GM23338 (cell line): ENCODE data around the gene MTA3. TPM values are rescaled to one million over a fixed set of nuclear protein-coding genes. Genes with fewer than 3 reads are reported as not detected.

Experiments used
- ATAC-seq: fragments of 200-7000 bp; cut with Tn5 transposase; 3 replicates; pipeline ENCODE4 v1.9.1; 2020
- DNase-seq: peaks from one replicate; pipeline ENCODE4 v3.0.0-alpha.2; 2015; ENCODE audit warnings: low spot score
- H2AFZ ChIP-seq: fragments of 200-600 bp; sonication (generic); 2 replicates; pipeline ENCODE4 v1.8.0; 2016; ENCODE audit warnings: antibody characterized with exemption, mild to moderate bottlenecking, moderate library complexity
- H3F3A ChIP-seq: fragments of 200-600 bp; sonication (generic); replicated peaks from 2 replicates; pipeline ENCODE4 v1.8.0; 2017; ENCODE audit warnings: antibody characterized with exemption, mixed run types, low read depth
- H3K27ac ChIP-seq: fragments of 200-600 bp; sonication (generic); 2 replicates; pipeline ENCODE4 v1.6.1; 2016; ENCODE audit warnings: low read depth
- H3K27me3 ChIP-seq: fragments of 200-600 bp; sonication (generic); 2 replicates; pipeline ENCODE4 v1.8.0; 2016; ENCODE audit warnings: mild to moderate bottlenecking, mixed run types, moderate library complexity; ENCODE audit not compliant: insufficient read depth
- H3K36me3 ChIP-seq: fragments of 200-600 bp; sonication (generic); 2 replicates; pipeline ENCODE4 v1.8.0; 2016; ENCODE audit warnings: mild to moderate bottlenecking; ENCODE audit not compliant: insufficient read depth
- H3K4me1 ChIP-seq: fragments of 200-600 bp; sonication (generic); 2 replicates; pipeline ENCODE4 v1.8.0; 2016; ENCODE audit warnings: mild to moderate bottlenecking, moderate library complexity; ENCODE audit not compliant: insufficient read depth
- H3K4me2 ChIP-seq: fragments of 200-600 bp; sonication (generic); 2 replicates; pipeline ENCODE4 v1.7.1; 2017; ENCODE audit warnings: mixed run types
- H3K4me3 ChIP-seq: fragments of 200-600 bp; sonication (generic); 2 replicates; pipeline ENCODE4 v1.6.1; 2016; ENCODE audit warnings: mixed run types
- H3K79me2 ChIP-seq: fragments of 200-600 bp; sonication (generic); replicated peaks from 2 replicates; pipeline ENCODE4 v1.8.0; 2017; ENCODE audit warnings: mild to moderate bottlenecking; ENCODE audit not compliant: insufficient read depth
- H3K9me2 ChIP-seq: fragments of 200-600 bp; sonication (generic); 2 replicates; pipeline ENCODE4 v1.8.0; 2017; ENCODE audit not compliant: insufficient read depth
- H4K20me1 ChIP-seq: fragments of 200-600 bp; sonication (generic); replicated peaks from 2 replicates; pipeline ENCODE4 v1.8.0; 2017; ENCODE audit warnings: mild to moderate bottlenecking; ENCODE audit not compliant: insufficient read depth
- H3K27ac Mint-ChIP-seq: 2 replicates; pipeline ENCODE4 v1.8.0; 2020; ENCODE audit warnings: inconsistent platforms, mild to moderate bottlenecking, moderate library complexity, mixed read lengths
- H3K27me3 Mint-ChIP-seq: 3 replicates; pipeline ENCODE4 v1.8.0; 2022; ENCODE audit warnings: low read depth, mild to moderate bottlenecking, moderate library complexity, mixed read lengths, inconsistent platforms; ENCODE audit not compliant: insufficient read depth, poor library complexity
- H3K36me3 Mint-ChIP-seq: 3 replicates; pipeline ENCODE4 v1.8.0; 2021; ENCODE audit warnings: low read depth, mild to moderate bottlenecking, inconsistent platforms, moderate library complexity, mixed read lengths
- H3K4me1 Mint-ChIP-seq: 3 replicates; pipeline ENCODE4 v1.8.0; 2020; ENCODE audit warnings: mild to moderate bottlenecking, inconsistent platforms, mixed read lengths
- H3K4me3 Mint-ChIP-seq: 3 replicates; pipeline ENCODE4 v1.8.0; 2021; ENCODE audit warnings: moderate library complexity, mild to moderate bottlenecking, inconsistent platforms, mixed read lengths
- H3K9me3 Mint-ChIP-seq: 3 replicates; pipeline ENCODE4 v1.8.0; 2020; ENCODE audit warnings: moderate library complexity, mild to moderate bottlenecking, inconsistent platforms, mixed read lengths
- CREB1 ChIP-seq: fragments of 250-450 bp; sonication (Bioruptor Pico); IDR thresholded peaks from 2 replicates; pipeline ENCODE4 v1.5.0; 2020; ENCODE audit warnings: low read depth, mild to moderate bottlenecking, moderate library complexity
- CTCF ChIP-seq, 2 experiments: fragments of 200-600 bp in 1 of 2; sonication (generic) in 1 of 2; conservative IDR thresholded peaks; 2 replicates each; pipeline versions ENCODE4 v1.5.1 to v1.6.1; 2016 to 2017; ENCODE audit warnings: antibody characterized with exemption in 2 of 2, low read depth in 2 of 2, mild to moderate bottlenecking in 2 of 2, moderate library complexity in 1 of 2
- ETS1 ChIP-seq: IDR thresholded peaks from 2 replicates; pipeline ENCODE4 v1.6.1; 2016; ENCODE audit warnings: antibody characterized with exemption
- EZH2 ChIP-seq: fragments of 200-600 bp; sonication (generic); IDR thresholded peaks from one replicate; pipeline ENCODE4 v1.8.0; 2017; ENCODE audit warnings: antibody characterized with exemption, mild to moderate bottlenecking, low read depth; ENCODE audit not compliant: unreplicated experiment
- EZH2phosphoT487 ChIP-seq: fragments of 200-600 bp; sonication (generic); IDR thresholded peaks from one replicate; pipeline ENCODE4 v1.8.1; 2018; ENCODE audit warnings: antibody characterized with exemption; ENCODE audit not compliant: unreplicated experiment
- JUNB ChIP-seq: IDR thresholded peaks from one replicate; pipeline ENCODE4 v1.6.1; 2016; ENCODE audit warnings: antibody characterized with exemption; ENCODE audit not compliant: unreplicated experiment
- NANOG ChIP-seq: IDR thresholded peaks from 2 replicates; pipeline ENCODE4 v1.6.1; 2016; ENCODE audit warnings: antibody characterized with exemption, borderline replicate concordance
- POLR2AphosphoS5 ChIP-seq: IDR thresholded peaks from 2 replicates; pipeline ENCODE4 v1.6.1; 2016; ENCODE audit warnings: antibody characterized with exemption, low read depth
- REST ChIP-seq: IDR thresholded peaks from one replicate; pipeline ENCODE4 v1.6.1; 2018; ENCODE audit warnings: antibody characterized with exemption; ENCODE audit not compliant: unreplicated experiment
- STAT1 ChIP-seq: IDR thresholded peaks from one replicate; pipeline ENCODE4 v1.6.1; 2016; ENCODE audit warnings: antibody characterized with exemption; ENCODE audit not compliant: unreplicated experiment
- ZNF114 ChIP-seq: fragments of 250-450 bp; sonication (Bioruptor Pico); IDR thresholded peaks from 2 replicates; pipeline ENCODE4 v1.5.0; 2020; ENCODE audit warnings: mild to moderate bottlenecking, moderate library complexity
- ZNF331 ChIP-seq: fragments of 250-450 bp; sonication (Bioruptor Pico); IDR thresholded peaks from 2 replicates; pipeline ENCODE4 v1.5.0; 2020; ENCODE audit warnings: low read depth, mild to moderate bottlenecking, moderate library complexity
- ZNF462 ChIP-seq: fragments of 250-450 bp; sonication (Bioruptor Pico); IDR thresholded peaks from 2 replicates; pipeline ENCODE4 v1.5.0; 2020; ENCODE audit warnings: mild to moderate bottlenecking, moderate library complexity
- polyA plus RNA-seq: library from polyadenylated mRNA; unstranded; fragments of >200 nt; fragmentation: Nextera tagmentation; extraction: Ambion mirVana; gene quantifications from 2 replicates; pipeline ENCODE4 v1.2.1, GENCODE V29; 2016
- total RNA-seq: library from RNA; depleted of rRNA; stranded (reverse); fragments of >200 nt; shearing (Covaris generic); gene quantifications from 2 replicates; pipeline ENCODE4 v1.2.3, GENCODE V29; 2014

MTA3 gene
- total and polyA plus RNA-seq, 2 experiments from 2014 or later = 162 to 208 TPM

GRCh38 chr2:42775186-42775585 lies 206.8 kb downstream of the MTA3 start:
- peaks cover 18% of the 10 kb centered on the region for H3K4me1 Mint-ChIP-seq
- peaks cover 36% of the 10 kb centered on the region for H3K36me3 Mint-ChIP-seq
- Histone ChIP-seq H3K9me2 (no peaks in the 10 kb centered on the region), H3K27ac (no peak overlapping the region), H2AFZ (no peak overlapping the region), H3K4me2 (no peak overlapping the region), H3K36me3 (peaks cover 20% of the 10 kb centered on the region), H3K4me3 (no peak overlapping the region), H3F3A (0 out of 2 replicates have a peak, but pooled peaks cover 4% of the 10 kb centered on the region), H3K4me1 (peaks cover 21% of the 10 kb centered on the region), H3K79me2 (no peaks in the 10 kb centered on the region), H4K20me1 (no peaks in the 10 kb centered on the region), H3K27me3 (no peaks in the 10 kb centered on the region)
- no peak overlapping the region for H3K4me3 Mint-ChIP-seq
- TF ChIP-seq CTCF (conservative IDR thresholded peaks at IDR 0.05; ENCODE audit: low read depth in 2 of 2) (no peak), EZH2 (no peak), EZH2phosphoT487 (no peak), JUNB (no peak), CREB1 (CRISPR knock-in tag) (no peak), ZNF331 (CRISPR knock-in tag) (no peak), POLR2AphosphoS5 (no peak), ETS1 (no peak), STAT1 (no peak), ZNF462 (CRISPR knock-in tag) (no peak), NANOG (no peak), REST (no peak), ZNF114 (CRISPR knock-in tag) (no peak)
- H3K27me3 Mint-ChIP-seq = peaks cover 6% of the 10 kb centered on the region
- DNase-seq (no peak), ATAC-seq (no peak)
- no peak overlapping the region for H3K27ac Mint-ChIP-seq
- peaks cover 45% of the 10 kb centered on the region for H3K9me3 Mint-ChIP-seq
